Activated CD8-positive, alpha-beta T cell treated with anti-CD3 and anti-CD28 coated beads for 36 hours (primary cell): ENCODE measurements around the gene TCF7L1. TPM values are rescaled to one million over a fixed set of nuclear protein-coding genes. Genes with fewer than 3 reads are reported as not detected.

ENCODE experiments used
- ATAC-seq: fragments of 200-7000 bp; cut with Tn5 transposase; one replicate; pipeline ENCODE4 v1.10.0; 2021; ENCODE audit warnings: mild to moderate bottlenecking, moderate library complexity
- CTCF ChIA-PET: fragments of 350-600 bp; sonication (Branson Sonifier 250); formaldehyde crosslinking; loops from one replicate; lab custom pipeline; 2021; ENCODE audit warnings: antibody characterized with exemption; lab: Charles Lee
- POLR2A ChIA-PET: fragments of 350-600 bp; sonication (Branson Sonifier 250); formaldehyde crosslinking; loops from one replicate; lab custom pipeline; 2021; ENCODE audit warnings: antibody characterized with exemption; lab: Charles Lee
- DNase-seq: peaks from one replicate; pipeline ENCODE4 v3.0.0-alpha.2; 2020
- H3K27ac Mint-ChIP-seq: one replicate; pipeline ENCODE4 v1.8.0; 2021; ENCODE audit warnings: mild to moderate bottlenecking, mixed read lengths
- H3K27me3 Mint-ChIP-seq: one replicate; pipeline ENCODE4 v1.8.0; 2021; ENCODE audit warnings: mixed read lengths
- H3K36me3 Mint-ChIP-seq: one replicate; pipeline ENCODE4 v1.8.0; 2021; ENCODE audit warnings: low read depth, mixed read lengths
- H3K4me1 Mint-ChIP-seq: one replicate; pipeline ENCODE4 v1.8.0; 2021; ENCODE audit warnings: low read depth, mixed read lengths
- H3K4me3 Mint-ChIP-seq: one replicate; pipeline ENCODE4 v1.8.0; 2021; ENCODE audit warnings: mild to moderate bottlenecking, moderate library complexity, mixed read lengths
- H3K9me3 Mint-ChIP-seq: one replicate; pipeline ENCODE4 v1.8.0; 2021; ENCODE audit warnings: mixed read lengths
- intact Hi-C: fragments of 100-400 bp; cut with micrococcal nuclease; formaldehyde crosslinking; loops from one replicate; pipeline ENCODE4 v1.10.0; 2022
- total RNA-seq, 2 experiments: library from RNA; stranded (reverse); gene quantifications; one replicate each; pipeline ENCODE4 v1.2.3, GENCODE V29; 2021
- TF ChIP-seq, protein P1 (sequence below): fragments of 200-600 bp; IDR thresholded peaks from one replicate; pipeline ENCODE4 v1.8.0; 2022; ENCODE audit warnings: antibody characterized with exemption, mild to moderate bottlenecking

Gene TCF7L1
- total RNA-seq, 2 experiments from 2014 or later, result not detected

- Mint-ChIP-seq H3K36me3 (no peaks in the 10 kb centered on the region), H3K27ac (no peak overlapping the region), H3K4me1 (peaks cover 2% of the 10 kb centered on the region), H3K4me3 (no peak overlapping the region), H3K27me3 (peaks cover 3% of the 10 kb centered on the region), H3K9me3 (no peaks in the 10 kb centered on the region)
- intact Hi-C loops, result no loop called here
- POLR2A ChIA-PET, result no interaction called here
- CTCF ChIA-PET, result interaction anchor here (1.3 kb wide), 1 partner anchor 13 kb away, joined by 3 read pairs; no protein-coding TSS in a partner anchor
- TF ChIP-seq, protein P1, sequence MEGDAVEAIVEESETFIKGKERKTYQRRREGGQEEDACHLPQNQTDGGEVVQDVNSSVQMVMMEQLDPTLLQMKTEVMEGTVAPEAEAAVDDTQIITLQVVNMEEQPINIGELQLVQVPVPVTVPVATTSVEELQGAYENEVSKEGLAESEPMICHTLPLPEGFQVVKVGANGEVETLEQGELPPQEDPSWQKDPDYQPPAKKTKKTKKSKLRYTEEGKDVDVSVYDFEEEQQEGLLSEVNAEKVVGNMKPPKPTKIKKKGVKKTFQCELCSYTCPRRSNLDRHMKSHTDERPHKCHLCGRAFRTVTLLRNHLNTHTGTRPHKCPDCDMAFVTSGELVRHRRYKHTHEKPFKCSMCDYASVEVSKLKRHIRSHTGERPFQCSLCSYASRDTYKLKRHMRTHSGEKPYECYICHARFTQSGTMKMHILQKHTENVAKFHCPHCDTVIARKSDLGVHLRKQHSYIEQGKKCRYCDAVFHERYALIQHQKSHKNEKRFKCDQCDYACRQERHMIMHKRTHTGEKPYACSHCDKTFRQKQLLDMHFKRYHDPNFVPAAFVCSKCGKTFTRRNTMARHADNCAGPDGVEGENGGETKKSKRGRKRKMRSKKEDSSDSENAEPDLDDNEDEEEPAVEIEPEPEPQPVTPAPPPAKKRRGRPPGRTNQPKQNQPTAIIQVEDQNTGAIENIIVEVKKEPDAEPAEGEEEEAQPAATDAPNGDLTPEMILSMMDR, result no peak
- ATAC-seq (no peak), DNase-seq (no peak)
Measured at GRCh38 chr2:85183479-85183878, 50.3 kb downstream of the TCF7L1 start.

- CTCF ChIA-PET, result interaction anchor here (0.9 to 3.3 kb wide), 4 partner anchors 14 to 104 kb away, joined by 3 to 17 read pairs (median 4); no protein-coding TSS in a partner anchor
- Mint-ChIP-seq H3K27me3 (peaks cover 3% of the 10 kb centered on the region), H3K9me3 (no peaks in the 10 kb centered on the region), H3K27ac (no peak overlapping the region), H3K36me3 (no peaks in the 10 kb centered on the region), H3K4me1 (peaks cover 2% of the 10 kb centered on the region), H3K4me3 (no peak overlapping the region)
- TF ChIP-seq, protein P1, result no peak
- intact Hi-C loops, result no loop called here
- DNase-seq (no peak), ATAC-seq (no peak)
- POLR2A ChIA-PET, result no interaction called here
Measured at GRCh38 chr2:85184231-85184630, 51.0 kb downstream of the TCF7L1 start.

DNA sequence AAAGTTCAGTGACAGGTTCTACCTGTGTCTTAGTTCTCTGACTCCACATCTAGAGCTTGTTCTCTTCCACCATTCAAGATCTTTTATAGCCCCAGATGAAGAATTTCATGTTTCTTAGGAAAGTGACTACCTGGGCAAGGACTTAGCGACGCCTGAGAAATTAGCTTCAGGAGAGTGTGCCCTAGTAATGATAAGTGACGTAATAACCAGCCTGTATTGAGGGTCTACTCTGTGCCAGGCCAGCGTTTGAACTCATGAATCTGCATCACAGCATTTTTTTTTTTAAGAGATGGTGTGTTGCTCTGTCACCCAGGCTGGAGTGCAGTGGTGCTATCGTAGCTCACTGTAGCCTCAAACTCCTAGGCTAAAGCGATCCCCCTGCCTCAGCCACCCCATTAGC, 51.8 kb downstream of the TCF7L1 start:
- Mint-ChIP-seq H3K4me1 (peaks cover 2% of the 10 kb centered on the region), H3K27me3 (peaks cover 3% of the 10 kb centered on the region), H3K36me3 (no peaks in the 10 kb centered on the region), H3K27ac (no peak overlapping the region), H3K9me3 (no peaks in the 10 kb centered on the region), H3K4me3 (no peak overlapping the region)
- no peak for ATAC-seq
- ChIA-PET CTCF (interaction anchor here (0.9 to 3.3 kb wide), 8 partner anchors 14 to 115 kb away, joined by 3 to 17 read pairs (median 4); no protein-coding TSS in a partner anchor), POLR2A (no interaction called here)
- DNase-seq, result no peak
- TF ChIP-seq, protein P1, result no peak
- intact Hi-C loops, result no loop called here

DNA sequence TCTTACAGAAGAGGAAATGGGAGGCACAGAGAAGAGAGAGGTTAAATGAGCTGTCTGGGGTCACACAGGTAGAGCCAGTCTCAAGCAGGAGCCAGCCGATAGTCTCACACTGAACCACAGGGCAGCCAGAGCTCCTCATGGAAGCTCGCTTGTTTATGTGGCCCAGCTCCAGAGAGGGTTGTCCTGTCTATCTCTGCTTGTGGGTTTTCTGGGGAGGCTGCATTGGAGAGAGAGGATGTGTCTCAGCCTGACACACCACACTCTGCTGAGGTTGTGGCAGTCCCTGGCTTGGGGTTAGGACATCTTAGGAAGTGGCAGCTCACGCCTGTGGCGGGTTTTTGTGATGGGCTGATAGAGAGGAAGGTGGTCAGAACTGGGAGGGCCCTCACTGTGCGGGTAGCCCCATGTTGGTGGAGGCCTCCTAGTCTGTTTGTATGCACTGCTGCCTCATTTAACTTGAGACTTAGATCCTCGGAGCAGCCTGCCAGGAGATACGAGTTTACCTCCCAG, 52.3 kb downstream of the TCF7L1 start:
- Mint-ChIP-seq H3K36me3 (no peaks in the 10 kb centered on the region), H3K4me1 (peaks cover 2% of the 10 kb centered on the region), H3K4me3 (no peak overlapping the region), H3K9me3 (no peaks in the 10 kb centered on the region), H3K27me3 (peaks cover 8% of the 10 kb centered on the region), H3K27ac (no peak overlapping the region)
- TF ChIP-seq, protein P1, result no peak
- no peak for DNase-seq
- ChIA-PET CTCF (interaction anchor here (0.6 to 3.3 kb wide), 18 partner anchors 13 to 137 kb away, joined by 3 to 17 read pairs (median 3); no protein-coding TSS in a partner anchor), POLR2A (no interaction called here)
- intact Hi-C loops, result no loop called here
- no peak for ATAC-seq

DNA sequence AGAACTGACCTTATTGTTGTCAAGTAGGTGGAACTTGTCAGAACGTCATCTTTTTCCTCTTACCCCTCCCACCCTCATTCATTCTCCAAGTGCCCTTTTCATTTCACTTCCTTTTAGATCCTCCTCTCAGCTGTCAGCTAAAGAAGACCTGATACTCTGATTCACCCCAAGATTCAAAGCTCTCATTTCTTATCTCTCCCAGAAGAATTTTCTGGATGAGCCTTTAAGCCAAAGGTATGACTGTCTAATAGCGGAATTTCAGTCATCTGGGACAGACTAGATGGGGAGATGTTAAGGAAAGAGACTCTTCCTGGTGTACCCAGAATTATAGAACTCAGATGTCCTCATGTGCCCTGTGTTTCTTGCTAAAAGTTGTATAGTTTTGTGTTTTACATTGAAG, 53.9 kb downstream of the TCF7L1 start:
- POLR2A ChIA-PET, result interaction anchor here (1.0 kb wide), 1 partner anchor 9 kb away, joined by 3 read pairs; no protein-coding TSS in a partner anchor
- no peak overlapping the region for H3K4me3 Mint-ChIP-seq
- TF ChIP-seq, protein P1, result no peak
- intact Hi-C loops, result no loop called here
- no peak overlapping the region for H3K27ac Mint-ChIP-seq
- CTCF ChIA-PET, result interaction anchor here (1.0 to 3.3 kb wide), 7 partner anchors 12 to 119 kb away, joined by 3 to 17 read pairs (median 3); no protein-coding TSS in a partner anchor
- ATAC-seq, result no peak
- peaks cover 2% of the 10 kb centered on the region for H3K4me1 Mint-ChIP-seq
- H3K9me3 Mint-ChIP-seq, result no peaks in the 10 kb centered on the region
- DNase-seq, result no peak
- H3K36me3 Mint-ChIP-seq, result no peaks in the 10 kb centered on the region
- H3K27me3 Mint-ChIP-seq, result peaks cover 9% of the 10 kb centered on the region
